ENCODE measurements around the gene ALG8.
A peak's percentile ranks its signal among the peaks of the same experiment; 100 is the strongest.

DNA sequence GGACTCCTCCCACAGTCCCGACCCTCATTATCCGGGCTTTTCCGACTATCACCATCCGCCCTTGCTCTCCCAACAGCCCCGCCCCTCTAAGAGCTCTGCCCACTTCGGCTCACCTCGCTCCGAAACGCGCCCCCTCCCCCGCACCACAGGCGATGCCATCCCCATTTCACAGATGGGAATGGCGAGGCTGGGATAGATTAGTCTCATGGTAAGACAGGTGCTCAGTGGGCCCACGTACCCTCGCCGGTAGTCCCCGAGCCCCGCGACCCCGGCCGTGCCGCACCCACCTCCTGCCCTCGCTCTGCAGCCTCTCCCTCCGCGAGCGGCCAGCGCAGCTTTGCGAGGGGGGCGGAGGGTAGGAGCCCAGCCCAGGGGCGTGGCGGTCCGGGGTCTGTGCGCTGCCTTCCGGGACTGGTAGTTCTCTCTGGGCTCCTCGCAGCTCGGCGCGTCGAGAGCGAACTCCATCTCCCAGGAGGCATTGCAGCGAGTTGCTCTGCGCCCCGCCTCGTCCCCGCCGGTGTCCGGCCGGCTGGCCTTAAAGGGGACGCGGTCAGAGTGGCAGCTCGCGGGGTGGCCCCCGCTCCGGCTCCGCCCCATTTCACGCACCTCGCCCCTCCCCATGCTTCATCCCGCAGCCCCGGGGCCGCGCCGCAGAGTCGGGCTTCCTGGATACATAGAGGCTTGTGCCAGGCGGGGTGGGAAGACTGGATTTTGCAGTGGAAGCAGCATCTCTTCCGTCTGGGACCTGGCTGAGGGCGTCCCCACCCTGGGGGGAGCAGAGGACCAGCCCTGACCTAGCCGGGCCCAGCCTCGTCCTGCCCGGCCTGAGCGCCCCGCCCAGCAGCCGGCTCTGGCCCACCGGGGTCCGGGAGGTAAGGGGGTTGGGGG lies 49.1 kb upstream of the ALG8 start, which contains the start of the genes KCTD21 and USP35:
- no peak for TF ChIP-seq EP300 (IDR thresholded peaks at IDR 0.05; ENCODE audit: borderline replicate concordance in 1 of 2, low read depth in 1 of 2, low read length in 1 of 2)
- TF ChIP-seq NFIC (IDR thresholded peaks at IDR 0.05; ENCODE audit: borderline replicate concordance): no peak
- peak; percentile 50 for TF ChIP-seq TAF1 (IDR thresholded peaks at IDR 0.05; ENCODE audit: borderline replicate concordance, low read depth, low read length)
- peak; percentile 58; the same call in 1 of the 2 replicates for TF ChIP-seq POLR2AphosphoS5 (IDR thresholded peaks at IDR 0.05; ENCODE audit: low read depth, low read length)
- TF ChIP-seq, protein P1, sequence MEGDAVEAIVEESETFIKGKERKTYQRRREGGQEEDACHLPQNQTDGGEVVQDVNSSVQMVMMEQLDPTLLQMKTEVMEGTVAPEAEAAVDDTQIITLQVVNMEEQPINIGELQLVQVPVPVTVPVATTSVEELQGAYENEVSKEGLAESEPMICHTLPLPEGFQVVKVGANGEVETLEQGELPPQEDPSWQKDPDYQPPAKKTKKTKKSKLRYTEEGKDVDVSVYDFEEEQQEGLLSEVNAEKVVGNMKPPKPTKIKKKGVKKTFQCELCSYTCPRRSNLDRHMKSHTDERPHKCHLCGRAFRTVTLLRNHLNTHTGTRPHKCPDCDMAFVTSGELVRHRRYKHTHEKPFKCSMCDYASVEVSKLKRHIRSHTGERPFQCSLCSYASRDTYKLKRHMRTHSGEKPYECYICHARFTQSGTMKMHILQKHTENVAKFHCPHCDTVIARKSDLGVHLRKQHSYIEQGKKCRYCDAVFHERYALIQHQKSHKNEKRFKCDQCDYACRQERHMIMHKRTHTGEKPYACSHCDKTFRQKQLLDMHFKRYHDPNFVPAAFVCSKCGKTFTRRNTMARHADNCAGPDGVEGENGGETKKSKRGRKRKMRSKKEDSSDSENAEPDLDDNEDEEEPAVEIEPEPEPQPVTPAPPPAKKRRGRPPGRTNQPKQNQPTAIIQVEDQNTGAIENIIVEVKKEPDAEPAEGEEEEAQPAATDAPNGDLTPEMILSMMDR (IDR thresholded peaks at IDR 0.05): no peak
- TF ChIP-seq YY1 (IDR thresholded peaks at IDR 0.05; ENCODE audit: low read depth): no peak
- TF ChIP-seq SIN3A (IDR thresholded peaks at IDR 0.05; ENCODE audit: borderline replicate concordance, low read depth, low read length): peak; percentile 67; the same call in 1 of the 2 replicates
